ENCODE data around the gene NLGN3.
A peak's percentile ranks its signal among the peaks of the same experiment; 100 is the strongest.

NLGN3 gene

GRCh38 chrX:71118985-71119535 is 25.6 kb upstream of the NLGN3 start:
- DNase-seq: no peak

DNA sequence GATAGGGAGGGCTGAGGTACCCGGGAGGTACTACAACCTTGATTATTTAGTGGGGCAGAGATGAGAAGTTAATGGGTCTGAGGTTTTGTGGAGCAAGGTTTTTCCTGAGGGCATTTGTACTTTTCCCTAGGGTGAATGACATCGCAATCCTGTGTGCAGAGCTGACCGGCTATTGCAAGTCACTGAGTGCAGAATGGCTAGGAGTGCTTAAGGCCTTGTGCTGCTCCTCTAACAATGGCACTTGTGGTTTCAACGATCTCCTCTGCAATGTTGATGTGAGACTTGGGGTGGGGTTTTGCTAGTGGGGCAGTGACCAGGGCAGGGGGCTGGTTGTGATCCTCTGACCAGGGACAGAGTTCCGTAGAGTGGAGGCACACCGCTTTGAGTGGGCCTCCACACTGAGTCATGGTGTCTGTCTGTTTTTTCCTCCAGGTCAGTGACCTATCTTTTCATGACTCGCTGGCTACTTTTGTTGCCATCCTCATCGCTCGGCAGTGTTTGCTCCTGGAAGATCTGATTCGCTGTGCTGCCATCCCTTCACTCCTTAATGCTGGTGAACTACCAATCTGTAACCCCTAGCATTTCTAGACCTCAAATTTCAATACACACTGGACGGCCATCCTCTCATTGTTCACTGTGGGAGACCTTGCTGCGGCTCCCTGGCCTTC is 16.3 kb upstream of the NLGN3 start:
- no peak for DNase-seq

GRCh38 chrX:71128915-71129765 is 15.5 kb upstream of the NLGN3 start:
- DNase-seq: peak; percentile 37

GRCh38 chrX:71131510-71131909 is 13.1 kb upstream of the NLGN3 start:
- no peak for DNase-seq

GRCh38 chrX:71140440-71140839 is 4.2 kb upstream of the NLGN3 start:
- no peak for DNase-seq

DNA sequence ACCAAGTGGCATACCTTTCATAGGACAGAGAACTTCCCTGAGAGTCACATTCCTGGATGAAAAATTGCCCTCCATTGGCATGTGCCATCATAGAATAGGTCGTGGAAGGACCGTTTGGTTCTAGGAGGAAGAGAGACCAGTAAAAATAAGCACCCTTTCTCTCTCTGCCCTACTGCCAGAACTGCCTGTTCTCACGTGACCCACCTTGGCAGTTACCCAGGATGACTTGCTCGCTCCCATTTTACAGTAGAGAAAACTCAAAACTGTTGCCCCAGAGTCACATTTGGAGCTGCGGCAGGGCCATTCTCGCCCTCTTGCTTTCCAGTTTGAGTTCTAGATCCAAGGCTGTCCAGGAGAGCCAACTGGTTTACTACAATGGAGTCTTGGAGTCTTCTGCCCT is 1.1 kb upstream of the NLGN3 start:
- DNase-seq: no peak

DNA sequence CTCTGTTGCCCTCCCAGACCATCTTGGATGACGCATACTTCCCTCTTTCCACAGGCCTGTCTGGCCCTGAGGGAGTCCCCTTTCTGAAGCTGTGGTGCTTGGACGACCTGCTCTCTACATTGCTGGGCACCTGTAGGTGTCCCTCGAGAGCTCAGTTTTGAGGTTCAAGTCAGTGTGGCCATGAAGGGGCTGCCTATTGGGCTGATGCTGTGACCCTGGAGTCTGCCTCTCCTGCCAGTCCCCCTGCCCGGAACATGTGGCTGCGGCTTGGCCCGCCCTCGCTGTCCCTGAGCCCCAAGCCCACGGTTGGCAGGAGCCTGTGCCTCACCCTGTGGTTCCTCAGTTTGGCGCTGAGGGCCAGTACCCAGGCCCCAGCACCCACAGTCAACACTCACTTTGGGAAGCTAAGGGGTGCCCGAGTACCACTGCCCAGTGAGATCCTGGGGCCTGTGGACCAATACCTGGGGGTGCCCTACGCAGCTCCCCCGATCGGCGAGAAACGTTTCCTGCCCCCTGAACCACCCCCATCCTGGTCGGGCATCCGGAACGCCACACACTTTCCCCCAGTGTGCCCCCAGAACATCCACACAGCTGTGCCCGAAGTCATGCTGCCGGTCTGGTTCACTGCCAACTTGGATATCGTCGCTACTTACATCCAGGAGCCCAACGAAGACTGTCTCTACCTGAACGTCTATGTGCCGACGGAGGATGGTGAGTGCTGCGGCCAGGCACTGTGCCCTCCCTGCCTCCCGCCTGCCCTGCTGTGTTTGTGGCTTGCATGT is 3.0 kb downstream of the NLGN3 start:
- no peak for DNase-seq

GRCh38 chrX:71148278-71148663 is 3.6 kb downstream of the NLGN3 start:
- DNase-seq: no peak

- DNase-seq: no peak
Observed at GRCh38 chrX:71151366-71151765, 6.7 kb downstream of the NLGN3 start.

GRCh38 chrX:71154196-71154595 is 9.6 kb downstream of the NLGN3 start:
- no peak for DNase-seq

GRCh38 chrX:71154641-71155040 is 10.0 kb downstream of the NLGN3 start:
- DNase-seq: no peak

DNA sequence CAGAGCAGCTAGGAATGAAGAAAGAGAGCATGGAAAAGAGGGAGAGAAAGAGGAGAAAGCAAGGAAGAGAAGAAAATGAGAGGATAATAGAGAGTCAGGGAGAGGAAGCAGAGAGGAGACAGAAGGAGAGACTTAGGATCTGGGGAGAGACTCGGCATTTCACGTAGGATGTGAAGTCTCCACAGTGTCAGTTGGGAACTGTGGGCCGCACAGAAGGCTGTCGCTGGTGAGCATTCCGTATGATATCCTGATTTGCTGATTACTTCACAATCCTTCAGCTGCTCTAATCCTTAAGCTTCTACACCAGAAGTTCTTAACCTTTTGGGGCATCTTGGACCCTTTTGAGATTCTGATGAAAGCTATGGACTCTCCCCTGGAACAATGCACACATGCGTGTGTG is 14.0 kb downstream of the NLGN3 start:
- no peak for DNase-seq

DNA sequence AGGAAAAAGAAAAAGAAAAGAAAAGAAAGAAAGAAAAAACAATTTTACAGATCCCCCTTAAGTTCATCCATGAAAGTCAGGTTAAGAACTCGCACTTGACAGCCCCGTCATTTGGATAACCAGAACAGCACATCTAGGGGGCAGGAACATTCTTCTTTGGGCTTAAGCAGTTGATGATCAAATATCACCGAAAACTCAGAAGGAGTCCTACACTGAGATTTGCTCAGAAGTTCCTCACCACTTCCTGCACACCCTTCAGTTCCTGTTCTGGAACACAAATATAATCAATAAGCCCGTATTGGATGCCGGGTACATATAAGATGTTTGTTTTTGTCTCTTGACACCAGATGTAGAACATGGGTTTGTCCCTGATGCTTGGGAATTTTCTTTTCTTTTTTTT is 14.7 kb downstream of the NLGN3 start:
- no peak for DNase-seq

DNA sequence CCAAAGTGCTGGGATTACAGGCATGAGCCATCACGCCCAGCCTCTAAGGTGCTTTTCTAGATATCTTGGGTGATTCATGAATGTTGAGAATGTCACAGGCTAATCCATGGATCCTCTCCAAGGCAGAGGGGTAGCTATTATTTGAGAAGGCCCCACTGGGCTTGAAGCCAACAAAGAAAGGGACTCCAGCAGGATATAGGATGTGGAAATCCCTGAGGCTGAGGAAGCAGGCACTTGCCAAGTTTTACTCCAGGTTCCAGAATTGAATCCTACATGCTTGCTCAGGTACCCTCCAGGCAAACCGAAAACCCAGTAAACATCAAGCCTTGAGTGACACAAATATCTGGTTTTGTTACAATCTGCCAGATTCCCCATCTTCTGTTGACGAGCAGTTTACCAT is 15.8 kb downstream of the NLGN3 start:
- DNase-seq: no peak

DNA sequence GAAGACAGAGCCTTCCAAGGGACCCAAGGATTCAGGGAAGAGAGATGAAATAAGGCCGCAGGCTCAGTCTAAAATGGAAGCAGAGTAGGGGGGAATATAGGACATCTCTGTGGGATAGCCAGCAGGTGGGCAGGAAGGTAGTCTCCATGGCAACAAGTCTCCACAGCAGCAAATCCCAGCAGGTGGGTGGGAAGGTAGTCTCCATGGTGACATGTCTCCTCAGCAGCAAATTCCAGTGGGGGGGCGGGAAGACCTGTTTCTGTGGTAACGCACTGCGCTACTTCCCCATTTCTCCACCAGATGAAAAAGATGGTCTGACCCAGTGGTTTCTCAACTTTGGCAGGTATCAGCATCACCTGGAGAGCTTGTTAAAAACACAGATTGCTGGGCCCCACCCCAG is 18.3 kb downstream of the NLGN3 start:
- no peak for DNase-seq

DNA sequence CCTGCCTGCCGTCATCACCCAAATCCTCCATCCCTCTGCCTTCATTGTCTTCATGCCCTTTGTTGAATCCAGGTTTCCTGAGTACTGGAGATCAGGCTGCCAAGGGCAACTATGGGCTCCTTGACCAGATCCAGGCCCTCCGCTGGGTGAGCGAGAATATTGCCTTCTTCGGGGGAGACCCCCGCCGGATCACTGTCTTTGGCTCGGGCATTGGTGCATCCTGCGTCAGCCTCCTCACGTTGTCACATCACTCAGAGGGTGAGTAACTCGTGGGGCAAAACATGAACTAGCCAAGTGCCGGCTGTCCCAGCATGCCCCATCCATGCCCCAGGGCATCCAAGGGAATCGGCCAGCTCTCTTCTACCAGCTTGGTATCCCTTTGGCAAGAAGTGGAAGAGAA is 19.4 kb downstream of the NLGN3 start:
- no peak for DNase-seq

GRCh38 chrX:71166461-71166860 is 21.8 kb downstream of the NLGN3 start:
- no peak for DNase-seq

- DNase-seq: no peak
Observed at GRCh38 chrX:71167031-71167781, 22.6 kb downstream of the NLGN3 start.

DNA sequence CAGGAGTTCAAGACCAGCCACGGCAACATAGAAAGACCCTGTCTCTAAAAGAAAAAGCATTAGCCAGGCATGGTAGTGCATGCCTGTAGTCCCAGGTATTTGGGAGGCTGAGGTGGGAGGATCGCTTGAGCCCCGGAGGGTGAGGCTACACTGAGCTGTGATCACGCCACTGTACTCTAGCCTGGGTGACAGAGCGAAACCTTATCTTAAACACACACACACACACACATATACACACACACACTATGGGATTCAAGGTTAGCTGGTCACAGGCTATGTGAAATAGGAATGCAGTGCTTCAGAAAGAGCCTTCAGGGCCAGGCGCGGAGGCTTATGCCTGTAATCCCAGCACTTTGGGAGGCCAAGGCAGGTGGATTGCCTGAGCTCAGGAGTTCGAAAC is 23.5 kb downstream of the NLGN3 start:
- DNase-seq: no peak

- no peak for DNase-seq
Observed at GRCh38 chrX:71169586-71169985, 24.9 kb downstream of the NLGN3 start.

DNA sequence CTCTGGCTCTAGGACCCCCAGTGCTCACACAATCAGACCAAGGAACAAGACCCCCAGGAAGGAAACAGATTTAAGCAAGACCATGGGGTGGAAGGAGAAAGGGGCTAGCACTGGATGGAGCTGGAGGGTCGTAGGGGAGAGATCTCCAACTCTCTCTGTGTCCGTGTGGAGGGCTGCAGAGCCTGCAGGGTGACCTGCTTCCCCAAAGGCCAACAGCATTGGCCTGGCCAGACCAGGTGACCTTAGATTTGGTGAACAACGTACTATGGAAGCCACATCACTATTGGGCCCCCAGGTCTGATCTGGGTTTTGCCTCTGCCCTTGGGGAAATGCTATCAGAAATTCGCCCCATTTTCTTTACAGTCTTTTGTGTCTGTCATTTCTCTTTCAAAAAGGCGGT is 26.0 kb downstream of the NLGN3 start:
- no peak for DNase-seq

- no peak for DNase-seq
Observed at GRCh38 chrX:71171110-71171801, 26.6 kb downstream of the NLGN3 start.

Measured in NCI-H345 (cell line).